GM18951 (cell line): ENCODE results near the gene UBE2J2.

Experiments
- POLR2A ChIP-seq: IDR thresholded peaks from 4 replicates; pipeline ENCODE4 v1.6.1; 2011; ENCODE audit warnings: mild to moderate bottlenecking; ENCODE audit not compliant: insufficient read length, insufficient read depth; ENCODE audit errors: extremely low read depth
- in situ Hi-C: fragments of 300-500 bp; cut with MboI; formaldehyde crosslinking; loops from one replicate; pipeline ENCODE4 v1.12.0; 2022; ENCODE audit warnings: low sequenced_read_pairs, mixed read lengths, inconsistent platforms; ENCODE audit not compliant: unreplicated experiment

Gene UBE2J2

GRCh38 chr1:1274931-1275431, 1.3 kb upstream of the UBE2J2 start:
- no peak for TF ChIP-seq POLR2A

GRCh38 chr1:1274299-1274930, 761 bp upstream of the UBE2J2 start:
- TF ChIP-seq POLR2A, result no peak
- in situ Hi-C loops, result no loop called here

More at GRCh38 chr1:1274931-1275431, 1.3 kb upstream of the UBE2J2 start:
- in situ Hi-C loops, result no loop called here

GRCh38 chr1:1273209-1273511, 494 bp downstream of the UBE2J2 start:
- TF ChIP-seq POLR2A, result no peak

GRCh38 chr1:1272341-1273208, 1.1 kb downstream of the UBE2J2 start:
- in situ Hi-C loops, result no loop called here
- no peak for TF ChIP-seq POLR2A

More at GRCh38 chr1:1273209-1273511, 494 bp downstream of the UBE2J2 start:
- in situ Hi-C loops, result no loop called here

GRCh38 chr1:1270813-1271212, 2.8 kb downstream of the UBE2J2 start:
- in situ Hi-C loops, result no loop called here
- TF ChIP-seq POLR2A, result no peak

GRCh38 chr1:1268284-1268682, 5.4 kb downstream of the UBE2J2 start:
- in situ Hi-C loops, result loop anchor here (10.0 kb wide), 1 partner anchor 153 kb away; the partner anchor contains the start of gene C1orf159
- TF ChIP-seq POLR2A, result no peak

- in situ Hi-C loops, result loop anchor here (10.0 kb wide), 1 partner anchor 153 kb away; the partner anchor contains the start of gene C1orf159
Measured at GRCh38 chr1:1267488-1268283, 6.0 kb downstream of the UBE2J2 start.

GRCh38 chr1:1264868-1265272, 8.8 kb downstream of the UBE2J2 start:
- in situ Hi-C loops, result loop anchor here (10.0 kb wide), 1 partner anchor 150 kb away; the partner anchor contains the start of gene C1orf159
- no peak for TF ChIP-seq POLR2A

More at GRCh38 chr1:1267488-1268283, 6.0 kb downstream of the UBE2J2 start:
- no peak for TF ChIP-seq POLR2A

- TF ChIP-seq POLR2A, result no peak
- in situ Hi-C loops, result loop anchor here (10.0 kb wide), 1 partner anchor 149 kb away; the partner anchor contains the start of gene C1orf159
Measured at GRCh38 chr1:1264026-1264425, 9.6 kb downstream of the UBE2J2 start.

GRCh38 chr1:1262758-1263157, 10.9 kb downstream of the UBE2J2 start:
- no peak for TF ChIP-seq POLR2A
- in situ Hi-C loops, result loop anchor here (10.0 kb wide), 1 partner anchor 148 kb away; the partner anchor contains the start of gene C1orf159

- no peak for TF ChIP-seq POLR2A
- in situ Hi-C loops, result loop anchor here (10.0 kb wide), 1 partner anchor 147 kb away; the partner anchor contains the start of gene C1orf159
Measured at GRCh38 chr1:1262071-1262470, 11.6 kb downstream of the UBE2J2 start.

- TF ChIP-seq POLR2A, result no peak
- in situ Hi-C loops, result loop anchor here (10.0 kb wide), 1 partner anchor 146 kb away; the partner anchor contains the start of gene C1orf159
Measured at GRCh38 chr1:1260843-1261560, 12.7 kb downstream of the UBE2J2 start.
